SU-DHL-6 (cell line): Measurements from ENCODE around the gene STK32C.

Experiments used
- H2AFZ ChIP-seq: fragments of 200-600 bp; sonication (generic); 2 replicates; pipeline ENCODE4 v1.6.1; 2014; ENCODE audit warnings: low read depth, mild to moderate bottlenecking, moderate library complexity, mixed read lengths, antibody characterized with exemption, low read length; ENCODE audit not compliant: severe bottlenecking
- H3F3A ChIP-seq: fragments of 200-600 bp; shearing (Covaris generic); 2 replicates; pipeline ENCODE4 v1.6.0; 2016; ENCODE audit warnings: antibody characterized with exemption, mild to moderate bottlenecking; ENCODE audit not compliant: insufficient read depth
- H3K27ac ChIP-seq: fragments of 200-600 bp; sonication (generic); 2 replicates; pipeline ENCODE4 v1.5.1; 2016; ENCODE audit warnings: low read depth, mild to moderate bottlenecking, low read length, moderate library complexity, mixed read lengths
- H3K27me3 ChIP-seq: fragments of 200-600 bp; sonication (generic), shearing (Covaris generic); 2 replicates; pipeline ENCODE4 v1.6.0; 2014; ENCODE audit warnings: mild to moderate bottlenecking, low read length
- H3K36me3 ChIP-seq: fragments of 200-600 bp; sonication (generic); 2 replicates; pipeline ENCODE4 v1.6.1; 2014; ENCODE audit warnings: mild to moderate bottlenecking, low read length, mixed read lengths
- H3K4me2 ChIP-seq: fragments of 300-600, 200-600 bp; shearing (Covaris generic), sonication (generic); 2 replicates; pipeline ENCODE4 v1.6.0; 2014; ENCODE audit warnings: low read length, low read depth, mild to moderate bottlenecking; ENCODE audit not compliant: poor library complexity, severe bottlenecking
- H3K4me3 ChIP-seq: fragments of 200-600 bp; sonication (generic); 2 replicates; pipeline ENCODE4 v1.5.1; 2014; ENCODE audit warnings: antibody characterized with exemption, low read length, mild to moderate bottlenecking, mixed read lengths; ENCODE audit not compliant: insufficient read depth, poor library complexity, severe bottlenecking
- H3K79me2 ChIP-seq: fragments of 200-600 bp; sonication (generic); 2 replicates; pipeline ENCODE4 v1.6.1; 2014; ENCODE audit warnings: mild to moderate bottlenecking, low read length, moderate library complexity; ENCODE audit not compliant: insufficient read depth
- H3K9ac ChIP-seq: fragments of 200-600 bp; sonication (generic); 2 replicates; pipeline ENCODE4 v1.7.0; 2014; ENCODE audit warnings: mild to moderate bottlenecking, low read length
- H3K9me2 ChIP-seq: fragments of 200-600 bp; sonication (generic); replicated peaks from 2 replicates; pipeline ENCODE4 v1.6.1; 2014; ENCODE audit warnings: low read length; ENCODE audit not compliant: insufficient read depth
- H3K9me3 ChIP-seq: fragments of 200-600 bp; sonication (generic); 2 replicates; pipeline ENCODE4 v1.6.1; 2014; ENCODE audit warnings: low read length, mixed read lengths; ENCODE audit not compliant: insufficient read depth
- H4K20me1 ChIP-seq: fragments of 200-600 bp; sonication (generic); 2 replicates; pipeline ENCODE4 v1.6.1; 2014; ENCODE audit warnings: low read depth, mild to moderate bottlenecking, antibody characterized with exemption, low read length, moderate library complexity, mixed read lengths
- CTCF ChIP-seq: fragments of 200-600 bp; sonication (generic); IDR thresholded peaks from one replicate; pipeline ENCODE4 v1.5.1; 2017; ENCODE audit warnings: antibody characterized with exemption, mild to moderate bottlenecking, low read length, moderate library complexity; ENCODE audit not compliant: insufficient read depth, poor library complexity, severe bottlenecking
- EZH2phosphoT487 ChIP-seq: fragments of 200-600 bp; sonication (generic), shearing (Covaris generic); conservative IDR thresholded peaks from 2 replicates; pipeline ENCODE4 v1.6.1; 2018; ENCODE audit warnings: mild to moderate bottlenecking, antibody characterized with exemption, low read length, moderate library complexity, mixed read lengths

The STK32C gene

GRCh38 chr10:132249824-132250375 lies 57.9 kb downstream of the STK32C start:
- Histone ChIP-seq H4K20me1 (no peaks in the 10 kb centered on the region), H3K4me3 (no peak overlapping the region), H3F3A (no peaks in the 10 kb centered on the region), H3K9me3 (no peaks in the 10 kb centered on the region), H3K27ac (no peak overlapping the region), H3K9me2 (no peaks in the 10 kb centered on the region), H2AFZ (no peak overlapping the region), H3K9ac (no peak overlapping the region), H3K79me2 (no peaks in the 10 kb centered on the region), H3K27me3 (no peaks in the 10 kb centered on the region), H3K36me3 (no peaks in the 10 kb centered on the region), H3K4me2 (no peak overlapping the region)
- TF ChIP-seq EZH2phosphoT487 (no peak), CTCF (no peak)

GRCh38 chr10:132249226-132249724 lies 58.5 kb downstream of the STK32C start:
- no peak overlapping the region for H3K9ac ChIP-seq
- H3K79me2 ChIP-seq = no peaks in the 10 kb centered on the region
- no peak overlapping the region for H3K4me2 ChIP-seq

GRCh38 chr10:132248455-132249225 lies 59.1 kb downstream of the STK32C start:
- no peaks in the 10 kb centered on the region for H3F3A ChIP-seq
- H2AFZ ChIP-seq = no peak overlapping the region
- H3K4me2 ChIP-seq = no peak overlapping the region
- H3K9ac ChIP-seq = no peak overlapping the region
- H3K27ac ChIP-seq = no peak overlapping the region
- H3K9me3 ChIP-seq = no peaks in the 10 kb centered on the region
- H3K9me2 ChIP-seq = no peaks in the 10 kb centered on the region
- no peaks in the 10 kb centered on the region for H4K20me1 ChIP-seq
- H3K79me2 ChIP-seq = no peaks in the 10 kb centered on the region
- TF ChIP-seq CTCF (no peak), EZH2phosphoT487 (no peak)
- no peak overlapping the region for H3K4me3 ChIP-seq
- no peaks in the 10 kb centered on the region for H3K27me3 ChIP-seq
- no peaks in the 10 kb centered on the region for H3K36me3 ChIP-seq

More at GRCh38 chr10:132249226-132249724, 58.5 kb downstream of the STK32C start:
- H3K27me3 ChIP-seq = no peaks in the 10 kb centered on the region
- TF ChIP-seq CTCF = no peak
- no peak for TF ChIP-seq EZH2phosphoT487
- H3K36me3 ChIP-seq = no peaks in the 10 kb centered on the region
- no peaks in the 10 kb centered on the region for H3K9me3 ChIP-seq
- no peaks in the 10 kb centered on the region for H3F3A ChIP-seq
- no peak overlapping the region for H3K27ac ChIP-seq
- no peak overlapping the region for H3K4me3 ChIP-seq
- no peaks in the 10 kb centered on the region for H4K20me1 ChIP-seq
- no peaks in the 10 kb centered on the region for H3K9me2 ChIP-seq
- H2AFZ ChIP-seq = no peak overlapping the region
